ENCODE data around the gene TANC1. TPM values are rescaled to one million over a fixed set of nuclear protein-coding genes. Genes with fewer than 3 reads are reported as not detected.

TANC1 gene
- total and polyA plus RNA-seq, 2 donors (not counting 3 experiments of a cell fraction or from before 2014, with no cell fraction given), result 58.9 to 99.4 TPM

DNA sequence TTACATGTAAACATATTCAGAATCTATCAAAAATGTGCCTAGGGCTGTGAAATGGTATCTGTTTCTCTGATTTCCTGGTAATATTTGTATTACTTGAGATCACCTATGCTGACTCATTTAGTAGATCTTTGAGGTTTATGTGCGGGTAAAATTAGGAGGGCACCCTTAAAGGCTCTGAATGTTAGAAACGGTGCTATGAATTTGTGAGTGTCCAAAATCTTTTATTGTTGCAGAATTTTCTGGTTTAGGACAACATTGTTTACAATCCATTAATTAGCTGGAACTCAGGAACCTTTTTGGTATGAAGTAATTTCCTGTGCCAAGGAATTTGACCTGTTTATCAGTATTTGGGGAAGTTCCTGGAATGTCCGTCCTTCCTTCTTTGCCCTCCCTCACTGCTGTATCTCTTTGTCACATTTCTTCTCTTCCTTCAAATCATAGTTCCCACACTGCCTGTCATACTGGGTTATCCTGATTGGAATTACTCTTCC, 130.5 kb downstream of the TANC1 start:
- intact Hi-C loops (cut with micrococcal nuclease) (loop anchor here (1.0 to 2.0 kb wide), 5 partner anchors 8 to 68 kb away; no protein-coding TSS in a partner anchor), dilution Hi-C loops (cut with MboI; ENCODE audit: extremely low pct_ligation_motif_present, low sequenced_read_pairs) (no loop called here)
- BruUV-seq (replicated peaks), result no TSS peak
- Histone ChIP-seq H3K27me3 (ENCODE audit: control insufficient read depth in 2 of 2, insufficient read depth in 2 of 2, low read length in 2 of 2) (no peaks in the 10 kb centered on the region), H3K4me1 (ENCODE audit: control insufficient read depth, extremely low read depth, insufficient read depth, low read length) (peaks cover 55% of the 10 kb centered on the region), H3K4me2 (ENCODE audit: insufficient read depth, low read length) (peak overlapping the region; percentile 75), H3K27ac (ENCODE audit: insufficient read depth, low read depth, low read length) (peak overlapping the region; percentile 92), H3K79me2 (ENCODE audit: control insufficient read depth, insufficient read depth, low read length) (peaks cover 61% of the 10 kb centered on the region), H3K4me3 (replicated peaks in 1 of 3; ENCODE audit: insufficient read depth in 1 of 3, low read depth in 1 of 3, low read length in 3 of 3) (peak overlapping the region in 1 of 3 experiments; percentile 44), H4K20me1 (replicated peaks; ENCODE audit: control insufficient read depth, extremely low read depth, insufficient read depth, low read length) (no peaks in the 10 kb centered on the region), H3K9ac (replicated peaks; ENCODE audit: extremely low read depth, insufficient read depth, low read length) (peak overlapping the region; percentile 84), H3K9me1 (replicated peaks; ENCODE audit: control insufficient read depth, extremely low read depth, insufficient read depth, low read length) (no peaks in the 10 kb centered on the region), H2AFZ (ENCODE audit: low read depth, low read length) (no peak overlapping the region), H3K36me3 (ENCODE audit: control insufficient read depth in 2 of 2, extremely low read depth in 1 of 2, insufficient read depth in 2 of 2, low read length in 2 of 2) (peaks cover 2 to 4% of the 10 kb centered on the region in 2 experiments), H3K9me3 (replicated peaks; ENCODE audit: control insufficient read depth, insufficient read depth, low read length) (no peaks in the 10 kb centered on the region)
- DNase-seq (ENCODE audit: low read depth, low spot score), result peak; percentile 81
- POLR2A ChIA-PET, result no interaction called here
- peak; percentile 94 for FAIRE-seq
- CTCF ChIA-PET, result interaction anchor here (0.7 to 3.7 kb wide), 4 partner anchors 10 to 68 kb away, joined by 3 to 18 read pairs (median 6); no protein-coding TSS in a partner anchor
- peak; percentile 94 for TF ChIP-seq JUN (IDR thresholded peaks at IDR 0.05; ENCODE audit: borderline replicate concordance, insufficient read depth, insufficient read length, low read depth)
- peak; percentile 47 for TF ChIP-seq FOS (IDR thresholded peaks at IDR 0.05; ENCODE audit: borderline replicate concordance, insufficient read depth, low read length)
- peak; percentile 97 for TF ChIP-seq GATA2 (IDR thresholded peaks at IDR 0.05; ENCODE audit: insufficient read depth, insufficient read length, low read depth, low read length)
- no peak for TF ChIP-seq EZH2 (IDR thresholded peaks at IDR 0.05; ENCODE audit: borderline replicate concordance, low read depth, low read length, severe bottlenecking)
- peak; percentile 64 for TF ChIP-seq POLR2A (IDR thresholded peaks at IDR 0.05; ENCODE audit: low read depth, low read length)
- peak; percentile 84 for TF ChIP-seq POLR2AphosphoS5 (IDR thresholded peaks at IDR 0.05; ENCODE audit: insufficient read depth, low read depth, low read length)
- TF ChIP-seq MYC (IDR thresholded peaks at IDR 0.05; ENCODE audit: low read depth, low read length), result peak; percentile 44
- TF ChIP-seq, protein P1, sequence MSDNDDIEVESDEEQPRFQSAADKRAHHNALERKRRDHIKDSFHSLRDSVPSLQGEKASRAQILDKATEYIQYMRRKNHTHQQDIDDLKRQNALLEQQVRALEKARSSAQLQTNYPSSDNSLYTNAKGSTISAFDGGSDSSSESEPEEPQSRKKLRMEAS (IDR thresholded peaks at IDR 0.05; ENCODE audit: insufficient read depth, insufficient read length), result no peak
